CD4-positive, alpha-beta T cell treated with Interleukin-2 at 100 ng/mL for 4 hours (primary cell): ENCODE results near the gene GPRC5B.

Experiments used
- DNase-seq: peaks from one replicate; pipeline ENCODE4 v3.0.0-alpha.2; 2020; ENCODE audit warnings: low spot score

The GPRC5B gene, protein sequence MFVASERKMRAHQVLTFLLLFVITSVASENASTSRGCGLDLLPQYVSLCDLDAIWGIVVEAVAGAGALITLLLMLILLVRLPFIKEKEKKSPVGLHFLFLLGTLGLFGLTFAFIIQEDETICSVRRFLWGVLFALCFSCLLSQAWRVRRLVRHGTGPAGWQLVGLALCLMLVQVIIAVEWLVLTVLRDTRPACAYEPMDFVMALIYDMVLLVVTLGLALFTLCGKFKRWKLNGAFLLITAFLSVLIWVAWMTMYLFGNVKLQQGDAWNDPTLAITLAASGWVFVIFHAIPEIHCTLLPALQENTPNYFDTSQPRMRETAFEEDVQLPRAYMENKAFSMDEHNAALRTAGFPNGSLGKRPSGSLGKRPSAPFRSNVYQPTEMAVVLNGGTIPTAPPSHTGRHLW

DNA sequence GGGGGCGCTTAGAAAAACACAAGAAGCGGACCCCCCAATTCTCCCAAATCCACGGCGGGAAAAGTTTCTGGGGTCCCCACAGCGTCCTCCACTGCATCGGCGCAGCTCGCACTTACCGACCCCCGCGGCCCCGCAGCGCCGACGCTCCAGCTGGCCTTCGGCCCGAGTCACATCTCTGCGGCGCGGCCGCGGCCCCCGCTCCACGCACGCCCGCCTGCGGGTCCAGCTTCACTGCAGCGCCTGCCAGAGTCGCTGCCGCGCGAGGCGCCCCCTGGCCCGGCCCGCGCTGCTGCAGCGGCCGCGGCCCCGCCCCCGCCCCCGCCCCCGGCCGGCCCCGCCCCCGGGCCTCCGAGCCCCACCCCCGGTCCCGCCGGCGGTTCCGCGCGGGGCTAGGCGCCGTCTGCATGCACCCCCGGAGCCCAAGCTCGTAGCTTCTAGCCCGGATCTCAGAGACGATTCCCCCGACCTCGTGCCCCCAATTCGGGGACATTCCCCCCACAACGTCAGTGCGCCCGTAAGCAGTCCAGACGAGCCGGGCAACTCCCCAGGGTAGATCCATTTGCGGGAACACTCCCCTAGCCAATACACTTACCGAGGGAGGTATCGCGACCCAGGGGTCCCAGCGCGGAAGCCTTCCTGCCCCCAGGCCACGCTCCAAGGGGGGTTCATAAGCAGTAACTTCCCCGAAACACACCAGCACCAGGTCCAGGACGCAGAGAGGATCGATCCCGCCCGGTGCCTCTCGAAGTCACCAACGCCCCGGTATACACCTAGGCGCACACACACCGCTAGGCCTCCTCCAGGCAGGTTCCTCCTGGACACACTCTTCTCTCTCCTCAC, at the start of gene GPRC5B:
Gene GPRC5B (minus strand): TSS at position 238 of the 840 bp plus-strand sequence. CDS start 12,003 bp downstream, outside the sequence.
- peak; percentile 29 for DNase-seq

DNA sequence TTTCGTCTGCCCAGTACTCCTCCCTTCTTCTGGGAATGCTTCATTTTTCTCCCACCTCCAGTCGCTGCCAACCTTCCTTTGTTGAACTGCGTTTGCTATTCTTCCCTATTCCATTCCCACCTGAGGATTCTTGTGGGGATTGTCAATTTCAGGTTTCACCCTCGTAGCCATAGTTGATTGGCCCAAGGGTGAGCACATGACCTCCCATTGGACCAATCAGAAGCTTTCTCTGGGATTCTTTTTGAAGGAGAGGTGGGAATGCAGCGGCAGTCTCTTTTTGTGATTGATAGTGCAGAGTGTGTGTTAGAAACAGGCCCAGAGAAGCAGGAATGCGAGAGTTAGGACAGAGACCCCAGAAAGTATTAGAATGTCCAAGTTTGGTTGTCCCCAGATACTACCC, 49.1 kb upstream of the GPRC5B start:
- no peak for DNase-seq

DNA sequence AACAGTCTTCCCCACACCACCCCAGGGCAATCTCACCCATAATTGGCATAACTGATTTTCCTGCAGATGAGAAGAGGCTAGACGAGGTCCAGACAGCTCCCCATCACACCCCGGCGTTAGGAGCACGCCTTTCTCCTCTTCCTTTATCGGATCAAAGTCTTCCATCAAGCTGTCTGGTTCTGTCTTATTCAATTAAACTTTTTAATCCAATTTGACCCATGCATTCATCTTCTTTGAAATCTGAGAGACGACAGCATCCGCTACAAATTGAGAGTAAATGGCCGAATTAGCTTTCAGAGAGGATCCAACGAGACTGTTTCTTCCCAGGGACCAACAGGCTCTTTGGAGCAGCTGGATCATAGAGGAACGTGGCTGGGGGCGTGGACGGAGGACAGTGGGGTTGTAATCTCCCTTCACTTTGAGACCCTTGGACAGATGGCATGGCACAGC, 44.4 kb upstream of the GPRC5B start:
- no peak for DNase-seq

DNA sequence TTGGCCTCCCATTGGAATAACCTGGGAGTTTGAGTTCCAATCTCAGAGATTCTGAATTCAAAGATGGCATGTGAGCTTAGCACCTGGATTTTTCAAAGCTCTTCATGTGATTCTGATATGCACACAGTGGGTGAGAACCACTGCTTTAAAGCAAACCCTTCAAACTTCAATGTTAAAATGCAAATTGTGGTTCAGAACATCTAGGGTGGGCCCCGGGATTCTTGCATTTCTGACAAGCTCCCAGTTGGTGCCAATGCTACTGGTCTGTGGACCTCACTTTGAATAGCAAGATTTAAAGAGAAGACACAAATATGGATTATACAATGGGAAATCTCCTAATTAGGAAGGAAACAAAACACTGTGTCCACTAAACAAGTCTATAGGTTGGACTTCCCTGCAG, 43.8 kb upstream of the GPRC5B start:
- no peak for DNase-seq

DNA sequence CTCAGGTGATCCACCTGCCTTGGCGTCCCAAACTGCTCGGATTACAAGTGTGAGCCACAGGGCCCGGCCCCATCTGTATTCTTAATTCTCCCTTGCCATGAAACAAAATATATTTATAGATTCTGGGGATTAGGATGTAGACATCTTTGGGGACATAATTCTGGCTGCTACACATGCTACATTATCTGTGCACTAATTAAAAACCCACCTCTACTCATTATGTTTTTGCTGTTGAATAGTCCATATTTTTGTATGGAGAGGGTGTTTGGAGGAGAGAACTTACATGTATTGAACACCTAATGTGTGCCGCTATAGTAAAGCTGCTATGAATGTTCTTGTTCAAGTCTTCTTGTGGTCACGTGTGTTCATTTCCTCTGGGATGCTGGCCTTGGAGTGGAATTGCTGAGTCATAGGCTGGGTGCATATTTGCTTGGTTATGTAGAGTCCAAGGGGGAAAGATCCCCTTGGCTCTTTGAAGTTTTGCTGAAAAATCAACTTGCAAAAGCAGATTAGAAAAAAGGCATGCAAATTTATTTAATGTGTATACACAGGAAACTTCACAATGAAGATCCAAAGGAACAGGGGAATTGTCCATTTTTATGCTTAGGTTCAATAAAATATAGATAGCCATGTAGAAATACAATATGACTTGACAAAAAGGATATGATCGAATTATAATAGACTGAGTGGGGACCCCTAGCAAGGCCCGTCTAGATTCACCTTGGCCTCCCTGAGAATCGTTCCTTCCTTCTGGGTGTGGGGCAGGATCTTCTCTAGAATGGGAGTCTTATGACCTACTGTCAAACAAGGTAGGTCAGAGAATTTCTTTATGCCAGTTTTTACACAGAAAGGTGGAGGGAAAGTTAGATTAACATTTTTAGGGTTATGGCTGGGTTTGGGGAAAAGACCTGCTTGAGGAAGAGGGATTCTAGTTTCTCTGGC, 42.1 kb upstream of the GPRC5B start:
- no peak for DNase-seq

DNA sequence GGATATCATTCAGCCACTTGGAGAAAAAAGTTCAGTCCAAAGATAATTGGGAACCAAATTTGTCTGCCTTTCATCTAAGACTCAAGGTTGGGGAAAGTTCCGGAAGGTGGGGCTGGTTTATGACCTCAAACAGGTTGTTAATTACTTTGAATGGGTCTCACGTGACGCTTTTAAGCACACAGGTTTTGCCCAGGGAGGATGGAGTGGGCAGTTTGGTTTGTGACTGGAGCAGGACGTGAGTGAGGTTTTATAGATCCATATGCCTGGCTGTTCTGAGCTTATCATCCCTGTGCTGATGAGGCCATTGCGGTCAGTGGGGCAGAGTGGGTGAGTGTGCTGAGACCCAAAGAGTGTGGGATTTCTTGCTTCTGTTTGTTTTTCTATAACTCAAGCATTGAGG, 38.7 kb upstream of the GPRC5B start:
- DNase-seq, result no peak

DNA sequence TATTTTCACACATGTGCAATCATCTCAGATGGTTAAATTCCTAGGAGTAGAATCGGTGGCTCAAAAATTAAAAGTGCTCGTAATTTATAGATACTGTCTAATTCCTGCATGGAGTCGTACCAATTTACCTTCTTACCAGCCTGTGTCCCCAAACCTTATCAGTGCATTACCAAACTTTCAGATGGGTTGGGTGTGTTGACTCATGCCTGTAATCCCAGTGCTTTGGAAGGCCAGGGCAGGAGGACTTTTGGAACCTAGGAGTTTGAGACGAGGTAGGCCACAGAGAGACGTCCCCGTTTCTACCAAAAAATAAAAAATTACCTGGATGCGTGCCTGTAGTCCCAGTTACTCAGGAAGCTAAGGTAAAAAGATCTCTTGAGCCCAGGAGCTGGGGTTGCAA, 34.5 kb upstream of the GPRC5B start:
- no peak for DNase-seq

DNA sequence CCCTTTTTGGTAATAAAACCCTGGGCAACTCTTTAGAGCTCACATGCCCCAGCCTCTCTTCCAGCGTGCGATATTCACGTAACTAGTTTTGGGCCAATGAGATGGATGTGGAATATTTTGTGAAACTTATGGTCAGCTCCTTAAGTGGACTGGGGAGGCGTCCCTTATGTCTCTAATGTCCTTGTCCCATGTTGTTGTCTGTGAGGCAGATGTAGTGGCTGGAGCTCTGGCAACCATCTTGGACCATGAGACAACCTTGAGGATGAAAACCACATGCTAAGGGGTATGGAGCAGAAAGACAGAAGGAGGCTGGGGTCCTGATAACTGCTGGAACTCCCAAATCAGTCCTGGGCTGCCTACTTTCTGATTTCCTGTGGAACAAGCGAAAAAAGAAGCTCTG, 31.4 kb upstream of the GPRC5B start:
- no peak for DNase-seq

DNA sequence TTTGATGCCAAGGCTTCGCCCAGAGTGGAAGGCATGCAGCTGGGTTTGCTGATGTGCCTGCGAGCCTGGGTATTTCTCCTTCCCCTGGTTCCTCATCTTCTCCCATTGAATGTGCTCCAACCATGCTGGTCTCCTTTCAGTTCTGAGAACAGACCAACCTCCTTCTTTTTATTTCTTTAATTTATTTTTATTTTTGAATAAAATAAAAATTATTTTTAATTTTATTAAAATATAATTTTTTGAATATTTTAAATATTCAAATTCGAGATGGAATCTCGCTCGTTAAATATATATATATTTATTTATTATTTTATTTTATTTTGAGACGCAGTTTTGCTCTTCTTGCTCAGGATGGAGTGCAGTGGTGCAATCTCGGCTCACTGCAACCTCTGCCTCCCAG, 30.2 kb upstream of the GPRC5B start:
- DNase-seq, result no peak

DNA sequence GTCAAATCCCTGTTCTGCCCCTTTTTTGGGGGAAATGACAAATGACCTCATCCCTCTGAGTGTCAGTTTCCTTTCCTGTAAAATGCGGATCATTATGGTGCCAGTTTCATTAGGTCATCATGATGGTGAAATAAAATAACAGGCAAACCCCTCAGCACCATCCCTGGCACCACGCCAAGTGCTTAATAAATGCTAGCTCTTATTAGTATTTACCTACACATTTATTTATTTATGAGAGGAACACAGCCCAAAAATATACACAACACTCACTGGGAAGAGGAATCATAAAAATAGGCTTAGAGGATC, 28.6 kb upstream of the GPRC5B start:
- no peak for DNase-seq

DNA sequence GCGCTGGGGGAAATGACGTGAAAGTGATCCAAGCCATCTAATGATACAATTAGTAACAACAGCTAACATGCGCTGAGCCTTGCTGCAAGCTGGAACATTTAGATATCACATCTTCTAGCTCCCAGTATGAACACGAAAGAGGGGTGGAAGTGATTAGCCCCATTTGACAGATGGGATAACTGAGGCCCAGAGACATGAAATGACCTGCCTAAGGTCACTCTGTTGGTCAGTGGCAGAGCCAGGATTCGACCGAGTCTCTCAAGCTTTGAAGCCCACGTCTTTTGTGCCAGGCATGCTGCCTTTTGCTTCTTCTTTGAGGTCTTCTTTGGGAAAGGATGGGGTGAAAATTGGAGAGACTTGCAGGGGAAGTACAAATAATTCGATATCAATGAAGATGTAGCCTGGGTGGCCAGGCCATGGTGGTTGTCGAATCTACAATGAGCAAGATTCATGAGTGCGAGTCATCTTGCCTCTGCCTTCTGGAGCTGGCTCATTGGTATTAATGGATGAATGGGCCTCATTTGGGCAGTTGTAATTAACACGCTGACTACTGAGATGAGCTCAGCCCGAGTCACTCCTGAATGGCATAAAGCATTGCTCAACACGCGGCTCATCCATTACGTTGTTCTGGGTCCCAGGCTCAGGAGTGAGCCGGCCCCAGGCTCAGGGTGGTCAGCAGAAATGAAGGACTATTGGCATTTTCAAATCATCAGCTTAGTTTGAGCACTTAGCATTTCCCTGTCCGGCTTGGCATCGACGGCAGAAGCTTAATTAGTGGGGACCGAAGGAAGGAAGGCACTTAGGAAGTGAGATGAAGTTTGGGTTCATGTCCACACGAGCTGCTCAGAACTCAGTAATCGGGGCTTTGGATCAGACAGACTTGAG, 28.0 kb upstream of the GPRC5B start:
- DNase-seq, result no peak

DNA sequence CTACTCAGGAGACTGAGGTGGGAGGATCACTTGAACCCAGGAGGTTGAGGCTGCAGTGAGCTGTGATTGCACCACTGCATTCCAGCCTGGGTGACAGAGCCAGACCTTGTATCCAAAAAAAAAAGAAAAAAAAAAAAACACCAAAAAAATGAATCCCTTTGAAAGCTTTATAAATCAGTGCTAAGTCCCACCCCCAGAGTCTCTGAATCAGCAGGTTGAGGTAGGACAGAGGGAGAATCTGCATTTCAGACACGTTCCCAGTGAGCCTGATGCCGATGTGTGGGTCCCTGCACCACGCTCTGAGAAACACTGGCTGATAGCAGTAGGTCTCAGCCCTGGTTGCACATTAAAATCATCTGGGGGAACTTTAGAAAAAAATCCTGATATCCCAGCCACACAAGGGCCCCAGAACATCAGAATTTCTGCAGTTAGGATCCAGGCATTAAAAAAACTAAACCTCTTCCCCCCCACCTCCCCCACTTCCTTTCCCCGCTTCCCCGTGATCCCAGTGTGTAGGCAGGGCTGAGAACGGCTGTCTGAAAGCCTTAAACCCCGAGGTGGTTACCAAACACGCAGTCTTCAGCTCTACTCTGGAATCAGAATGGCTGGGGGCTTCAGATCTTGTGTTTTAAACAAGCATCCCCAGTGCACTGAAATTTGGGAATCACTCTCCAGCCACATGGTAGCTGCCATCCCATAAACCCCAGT, 27.3 kb upstream of the GPRC5B start:
- no peak for DNase-seq

DNA sequence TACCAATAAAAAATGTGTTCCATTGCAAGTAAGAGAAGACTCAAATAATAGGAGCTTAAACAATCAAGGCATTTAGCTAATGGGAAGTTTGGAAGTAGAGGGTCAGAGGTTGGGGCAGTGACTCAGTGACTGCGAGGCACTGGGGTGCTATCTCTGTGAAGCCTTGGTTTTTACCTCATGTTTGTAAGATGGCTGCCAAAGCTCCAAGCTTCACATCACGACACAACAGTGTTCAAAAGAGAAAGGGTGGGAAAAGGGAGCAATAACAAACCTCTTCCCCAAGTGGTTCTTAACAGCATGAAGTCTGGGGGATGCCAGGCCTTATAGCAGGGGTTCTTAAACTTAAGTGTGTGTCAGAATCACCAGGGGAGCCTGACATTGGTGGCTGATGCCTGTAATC, 26.6 kb upstream of the GPRC5B start:
- no peak for DNase-seq

DNA sequence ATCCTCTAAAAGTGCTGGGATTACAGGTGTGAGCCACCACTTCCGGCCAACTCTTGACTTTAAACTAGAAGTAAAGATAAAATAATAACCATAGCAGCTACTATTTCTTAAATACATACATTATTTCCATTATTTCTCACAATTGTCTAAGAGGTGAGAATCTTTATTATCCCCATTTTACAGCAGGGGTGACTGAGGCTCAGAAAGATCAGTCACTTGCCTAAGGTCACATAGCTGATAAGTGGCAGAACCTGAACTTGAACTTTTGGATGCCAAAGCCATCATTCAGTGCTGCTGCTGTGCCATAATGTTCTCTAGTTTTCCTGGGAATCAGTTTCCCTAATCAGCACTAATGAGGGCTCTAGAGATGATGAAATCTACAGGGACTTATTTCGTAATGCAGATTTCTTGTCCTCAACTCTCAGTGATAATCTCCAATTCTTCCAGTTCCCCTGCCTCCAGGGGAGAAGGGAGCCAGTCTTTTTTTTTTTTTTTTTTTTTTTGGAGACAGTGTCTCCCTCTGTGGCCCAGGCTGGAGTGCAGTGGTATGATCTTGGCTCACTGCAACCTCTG, 25.2 kb upstream of the GPRC5B start:
- DNase-seq, result no peak

DNA sequence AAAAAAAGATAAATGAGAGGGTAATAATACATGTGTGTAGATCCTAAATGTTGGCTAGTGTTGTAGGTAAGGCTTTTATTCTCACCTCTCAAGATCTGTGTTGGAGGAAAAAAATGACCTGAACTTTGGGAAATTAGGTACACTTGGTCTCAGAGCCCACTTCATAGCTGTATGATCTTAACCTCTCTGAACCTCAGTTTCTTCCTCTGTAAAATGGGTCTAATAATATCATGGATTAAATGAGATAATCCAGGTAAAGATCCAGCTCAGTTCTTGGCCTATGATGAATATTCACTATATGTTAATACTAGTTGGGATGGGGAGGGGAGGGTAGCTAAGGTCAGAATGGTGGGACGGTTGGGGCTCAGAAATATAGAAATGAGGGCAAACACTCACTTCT, 24.3 kb upstream of the GPRC5B start:
- DNase-seq, result no peak

DNA sequence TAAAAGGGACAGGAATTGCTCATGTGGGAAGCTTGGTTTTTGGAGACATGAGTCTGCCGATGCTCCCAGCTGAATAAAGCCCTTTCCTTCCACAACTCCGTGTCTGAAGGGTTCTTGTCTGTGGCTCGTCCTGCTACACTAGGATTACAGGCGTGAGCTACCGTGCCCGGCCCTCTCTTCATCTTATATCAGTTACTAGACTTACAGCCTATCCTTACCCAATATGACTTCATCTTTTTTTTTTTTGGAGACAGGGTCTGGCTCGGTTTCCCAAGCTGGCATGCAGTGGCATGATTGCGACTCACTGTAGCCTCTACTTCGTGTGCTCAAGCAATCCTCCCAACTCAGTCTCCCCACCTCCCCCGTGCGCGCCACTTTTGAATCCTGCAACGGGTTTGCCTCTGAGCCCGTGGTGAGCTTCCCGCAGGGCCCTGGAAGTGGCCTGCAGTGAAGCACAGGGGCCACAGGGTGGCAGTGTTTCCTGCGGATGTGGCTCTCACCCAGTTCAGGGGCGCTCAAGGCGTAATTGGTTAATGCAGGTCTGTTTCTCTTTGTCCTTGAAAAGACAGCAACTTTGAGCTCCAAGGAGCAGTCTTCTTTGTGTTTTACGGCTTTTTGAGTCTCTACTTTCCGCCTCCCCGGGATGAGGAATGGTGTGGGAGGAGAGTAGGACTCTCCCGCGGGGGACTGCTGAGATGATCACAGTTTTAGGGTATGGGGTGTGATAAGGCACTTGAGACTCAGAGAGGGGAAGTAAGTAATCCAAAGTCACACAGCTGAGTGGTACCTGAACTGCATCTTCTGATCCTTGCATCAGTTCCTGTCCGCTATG, 22.7 kb upstream of the GPRC5B start:
- DNase-seq, result peak; percentile 68

DNA sequence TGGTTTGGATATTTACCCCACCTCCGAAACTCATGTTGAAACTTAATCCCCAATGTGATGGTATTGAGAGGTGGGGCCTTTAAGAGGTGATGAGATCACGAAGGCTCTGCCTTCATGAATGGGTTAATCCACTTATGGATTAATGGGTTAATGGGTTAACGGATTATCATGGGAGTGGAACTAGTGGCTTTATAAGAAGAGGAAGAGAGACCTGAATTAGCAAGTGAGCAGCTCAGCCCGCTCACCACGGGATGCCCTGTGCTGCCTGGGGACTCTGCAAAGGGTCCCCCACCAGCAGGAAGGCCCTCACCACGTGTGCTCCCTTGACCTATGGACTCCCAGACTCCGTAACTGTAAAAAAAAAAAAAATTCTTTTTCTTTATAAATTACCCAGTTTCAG, 16.5 kb upstream of the GPRC5B start:
- no peak for DNase-seq

DNA sequence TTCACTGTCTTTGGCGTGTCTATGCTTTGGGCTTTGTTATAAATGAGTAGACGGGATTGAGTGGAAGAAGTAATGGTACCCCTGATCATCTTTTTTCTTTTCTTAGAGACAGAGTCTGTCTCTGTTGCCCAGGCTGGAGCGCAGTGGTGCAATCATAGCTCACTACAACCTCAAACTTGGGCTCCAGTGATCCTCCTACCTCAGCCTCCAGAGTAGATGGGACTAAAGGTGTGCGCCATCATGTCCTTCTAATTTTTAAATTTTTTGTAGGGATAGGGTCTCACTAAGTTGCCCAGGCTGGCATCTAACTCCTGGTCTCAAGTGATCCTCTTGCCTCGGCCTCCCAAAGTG, 14.9 kb upstream of the GPRC5B start:
- DNase-seq, result no peak

DNA sequence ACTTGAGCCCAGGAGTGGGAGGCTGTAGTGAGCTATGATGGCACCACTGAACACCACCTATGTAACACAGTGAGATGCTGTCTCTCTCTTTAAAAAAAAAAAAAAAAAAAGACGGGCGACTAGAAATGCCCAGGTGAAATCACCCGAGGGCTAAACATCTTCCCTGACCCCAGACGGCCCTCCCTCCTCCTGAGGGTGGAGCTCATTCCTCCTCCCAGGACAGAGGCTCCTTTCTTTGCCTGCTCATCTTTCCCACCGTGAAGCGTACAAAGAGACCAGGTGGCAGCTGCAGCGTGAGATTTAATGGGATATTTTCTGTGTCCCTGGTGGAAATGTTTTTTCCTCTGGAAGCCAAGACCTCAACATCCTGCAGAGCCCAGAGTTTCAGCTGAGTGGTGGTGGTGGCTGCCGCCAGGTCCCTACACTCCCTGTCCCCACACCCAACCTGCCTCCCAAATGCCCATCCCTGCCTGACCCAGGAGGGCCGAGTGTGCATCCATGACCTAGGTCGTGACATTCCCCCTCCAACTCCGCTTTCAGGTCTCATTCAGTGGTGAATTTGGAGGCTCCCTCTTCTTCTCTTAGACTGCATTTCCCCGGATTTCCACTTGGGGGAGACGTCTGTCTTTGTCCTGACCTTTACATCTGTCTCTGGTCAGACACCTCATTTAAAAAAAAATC, 14.4 kb upstream of the GPRC5B start:
- DNase-seq, result peak; percentile 49
